Kidney tubule cell (primary cell): Measurements from ENCODE around the gene RUVBL2.
A peak's percentile ranks its signal among the peaks of the same experiment; 100 is the strongest.

ENCODE experiments used
- DNase-seq: peaks from one replicate; pipeline ENCODE4 v3.0.0-alpha.2; 2018; ENCODE audit warnings: low spot score

Gene RUVBL2

GRCh38 chr19:48993175-48994034 is at the start of gene RUVBL2, which contains the start of gene GYS1:
RUVBL2 (plus strand) TSS chr19:48993887; CDS start chr19:48993912, 25 bp downstream.
GYS1 (minus strand) TSS chr19:48993309; CDS start chr19:48993112, 197 bp downstream.
- DNase-seq = peak; percentile 100

DNA sequence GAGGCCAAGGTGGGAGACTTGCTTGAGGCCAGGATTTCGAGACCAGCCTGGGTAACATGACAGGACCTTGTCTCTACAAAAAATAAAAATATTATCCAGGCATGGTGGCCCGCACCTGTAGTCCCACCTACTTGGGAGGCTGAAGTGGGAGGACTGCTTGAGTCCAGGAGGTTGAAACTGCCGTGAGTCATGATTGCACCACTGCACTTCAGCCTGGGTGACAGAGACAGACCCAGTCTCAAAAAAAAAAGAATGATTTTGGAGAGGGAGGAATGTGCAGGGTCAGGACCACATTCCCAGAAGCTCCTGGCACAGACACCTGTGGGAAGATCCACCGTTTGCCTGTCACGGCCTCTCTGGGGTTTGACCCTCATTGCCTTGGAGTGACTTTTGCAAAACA is 48.3 kb upstream of the RUVBL2 start:
- DNase-seq = no peak

- no peak for DNase-seq
These were observed 47.9 kb upstream of the RUVBL2 start for GRCh38 chr19:48945817-48946216.

- no peak for DNase-seq
These were observed 47.0 kb upstream of the RUVBL2 start for GRCh38 chr19:48946463-48947257.

GRCh38 chr19:48947258-48947542 is 46.5 kb upstream of the RUVBL2 start:
- no peak for DNase-seq

- no peak for DNase-seq
These were observed 43.5 kb upstream of the RUVBL2 start for GRCh38 chr19:48950159-48950558.

GRCh38 chr19:48950830-48951519 is 42.7 kb upstream of the RUVBL2 start:
- DNase-seq = no peak

DNA sequence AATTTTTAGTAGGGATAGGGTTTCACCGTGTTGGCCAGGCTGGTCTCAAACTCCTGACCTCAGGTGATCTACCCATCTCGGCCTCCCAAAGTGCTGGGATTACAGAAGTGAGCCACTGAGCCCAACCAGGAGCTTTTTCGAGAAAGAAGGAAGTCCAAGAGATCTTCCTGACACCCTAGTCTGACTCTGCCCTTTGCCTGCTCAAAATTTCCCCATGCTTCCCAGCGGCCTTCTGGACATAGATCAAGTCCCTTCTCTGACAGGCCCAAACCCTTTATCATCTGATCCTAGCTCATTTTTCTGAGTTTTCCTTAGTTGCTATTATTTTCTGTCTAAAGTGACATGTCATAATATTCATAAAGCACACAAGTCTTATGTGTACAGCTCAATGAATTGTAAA is 40.5 kb upstream of the RUVBL2 start:
- DNase-seq = no peak

DNA sequence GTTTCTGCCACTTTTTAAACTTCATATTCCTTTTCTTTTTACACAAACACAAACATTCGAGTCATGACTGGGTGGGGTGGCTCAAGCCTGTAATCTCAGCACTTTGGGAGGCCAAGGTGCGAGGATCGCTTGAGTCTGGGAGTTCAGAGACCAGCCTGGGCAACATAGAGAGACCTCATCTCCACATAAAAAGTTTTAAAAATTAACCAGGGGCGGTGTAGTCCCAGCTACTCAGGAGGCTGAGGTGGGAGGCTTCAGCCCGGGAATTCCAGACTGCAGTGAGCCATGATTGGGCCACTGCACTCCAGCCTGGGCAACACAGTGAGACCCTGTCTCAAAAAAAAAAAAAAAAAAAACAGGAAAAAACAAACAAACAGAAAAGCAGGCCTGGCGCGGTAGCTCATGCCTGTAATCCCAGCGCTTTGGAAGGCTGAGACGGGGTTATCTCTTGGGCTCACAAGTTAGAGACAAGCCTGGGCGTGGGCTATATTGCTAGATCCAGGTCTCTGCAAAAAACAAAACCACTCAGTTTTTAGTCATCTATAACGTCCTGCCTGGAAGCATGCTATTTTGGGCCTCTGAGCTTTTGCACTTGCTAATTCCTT is 39.6 kb upstream of the RUVBL2 start:
- DNase-seq = no peak

DNA sequence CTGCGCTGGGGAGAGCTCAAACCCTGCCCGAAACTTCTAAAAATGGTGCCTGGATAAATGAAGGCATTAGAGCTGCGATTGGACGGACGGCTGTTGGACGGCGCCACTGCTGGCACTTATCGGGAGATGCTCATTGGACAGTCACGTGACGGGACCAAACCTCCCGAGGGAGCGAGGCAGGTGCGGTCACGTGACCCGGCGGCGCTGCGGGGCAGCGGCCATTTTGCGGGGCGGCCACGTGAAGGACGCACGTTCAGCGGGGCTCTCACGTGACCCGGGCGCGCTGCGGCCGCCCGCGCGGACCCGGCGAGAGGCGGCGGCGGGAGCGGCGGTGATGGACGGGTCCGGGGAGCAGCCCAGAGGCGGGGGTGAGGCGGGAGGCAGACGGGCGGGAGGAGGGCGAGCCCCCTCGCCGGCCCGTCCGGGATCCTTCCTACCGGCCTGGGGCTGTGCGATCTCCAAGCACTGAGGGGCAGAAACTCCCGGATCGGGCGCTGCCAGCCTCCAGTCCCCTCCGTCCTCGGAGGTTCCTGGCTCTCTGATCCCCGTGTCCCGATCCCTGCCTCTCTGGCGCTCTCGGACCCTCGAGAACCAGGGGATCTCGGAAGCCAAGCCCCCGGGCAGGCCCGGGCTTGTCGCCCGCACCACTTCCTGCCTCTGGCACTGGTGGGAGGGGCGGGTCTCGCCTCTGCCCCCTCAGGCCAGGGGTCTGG is 38.9 kb upstream of the RUVBL2 start, which contains the start of gene BAX:
TSS of gene BAX (plus strand) at position 281 of the 713 bp plus-strand sequence. CDS start at position 335, 54 bp downstream.
- peak; percentile 97 for DNase-seq

GRCh38 chr19:48955308-48955958 is 38.3 kb upstream of the RUVBL2 start:
- DNase-seq = no peak

DNA sequence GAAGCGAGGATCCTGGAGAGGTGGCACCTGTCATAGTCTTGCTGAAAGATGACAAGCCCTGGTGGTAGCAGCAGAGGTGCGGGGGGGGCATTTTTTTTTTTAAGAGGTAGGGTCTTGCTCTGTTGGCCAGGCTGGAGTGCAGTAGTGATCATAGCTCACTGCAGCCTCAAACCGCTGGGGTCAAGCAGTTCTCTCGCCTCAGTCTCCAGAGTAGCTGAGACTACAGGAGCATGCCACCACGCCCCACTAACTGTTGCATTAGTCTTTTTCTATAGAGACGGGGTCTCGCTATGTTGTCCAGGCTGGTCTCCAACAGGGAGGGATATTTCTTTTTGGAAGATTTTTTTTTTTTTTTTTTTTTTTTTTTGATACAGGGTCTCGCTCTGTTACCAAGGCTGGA is 35.7 kb upstream of the RUVBL2 start:
- no peak for DNase-seq

- no peak for DNase-seq
These were observed 34.1 kb upstream of the RUVBL2 start for GRCh38 chr19:48959341-48960239.

DNA sequence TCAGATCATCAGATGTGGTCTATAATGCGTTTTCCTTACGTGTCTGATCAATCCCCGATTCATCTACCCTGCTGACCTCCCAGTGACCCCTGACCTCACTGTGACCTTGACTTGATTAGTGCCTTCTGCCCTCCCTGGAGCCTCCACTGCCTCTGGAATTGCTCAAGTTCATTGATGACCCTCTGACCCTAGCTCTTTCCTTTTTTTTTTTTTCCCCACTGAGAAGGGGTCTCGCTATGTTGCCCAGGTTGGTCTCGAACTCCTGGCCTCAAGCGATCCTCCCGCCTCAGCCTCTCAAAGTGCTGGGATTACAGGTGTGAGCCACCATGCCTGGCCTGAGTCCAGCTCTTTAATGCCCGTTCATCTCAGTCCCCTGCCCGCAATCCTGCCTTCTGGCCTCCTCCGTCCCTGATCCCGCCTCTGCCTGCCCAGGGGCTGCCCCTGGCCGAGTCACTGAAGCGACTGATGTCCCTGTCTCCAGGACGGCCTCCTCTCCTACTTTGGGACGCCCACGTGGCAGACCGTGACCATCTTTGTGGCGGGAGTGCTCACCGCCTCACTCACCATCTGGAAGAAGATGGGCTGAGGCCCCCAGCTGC is 32.5 kb upstream of the RUVBL2 start:
- peak; percentile 29 for DNase-seq

- no peak for DNase-seq
These were observed 32.0 kb upstream of the RUVBL2 start for GRCh38 chr19:48961673-48962028.

DNA sequence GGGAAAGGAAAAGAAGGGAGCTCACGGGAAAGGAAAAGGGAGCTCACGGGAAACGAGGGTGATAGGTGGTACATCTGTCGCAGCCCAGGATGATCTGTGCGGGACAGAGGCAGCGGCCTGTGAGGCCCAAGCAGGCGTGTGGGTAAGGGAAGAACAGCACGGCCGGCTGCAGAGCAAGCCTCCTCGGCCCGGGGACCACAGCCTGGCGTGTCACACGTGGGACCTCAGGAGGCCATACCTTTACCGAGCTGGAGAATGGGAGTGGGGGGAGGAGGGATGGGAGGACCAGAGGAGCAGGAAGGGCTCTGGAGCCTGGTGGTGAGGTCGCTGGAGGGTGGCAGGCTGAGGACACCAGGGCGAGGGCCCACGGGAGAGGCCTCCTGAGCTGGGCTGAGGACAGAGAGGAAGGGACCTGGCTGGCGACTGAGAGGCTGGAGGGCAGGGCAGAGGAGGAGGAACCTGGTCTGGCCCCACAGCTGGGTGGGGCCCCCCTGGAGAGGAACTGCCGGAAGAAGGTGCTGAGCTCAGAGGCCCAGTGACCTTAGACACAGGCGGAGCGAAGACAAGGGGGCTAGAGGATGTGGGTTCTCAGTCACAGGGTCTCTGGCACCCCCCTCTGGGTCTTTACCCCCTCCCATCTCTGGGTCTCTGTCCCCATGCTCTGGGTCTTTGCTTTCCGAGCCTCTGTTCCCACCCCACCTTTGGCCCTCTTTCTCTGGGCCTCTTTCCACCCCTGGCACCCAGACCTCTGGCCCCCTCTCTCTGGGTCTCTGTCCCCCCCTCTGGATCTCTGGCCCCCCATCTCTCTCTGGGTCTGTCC is 31.4 kb upstream of the RUVBL2 start:
- DNase-seq = peak; percentile 90

DNA sequence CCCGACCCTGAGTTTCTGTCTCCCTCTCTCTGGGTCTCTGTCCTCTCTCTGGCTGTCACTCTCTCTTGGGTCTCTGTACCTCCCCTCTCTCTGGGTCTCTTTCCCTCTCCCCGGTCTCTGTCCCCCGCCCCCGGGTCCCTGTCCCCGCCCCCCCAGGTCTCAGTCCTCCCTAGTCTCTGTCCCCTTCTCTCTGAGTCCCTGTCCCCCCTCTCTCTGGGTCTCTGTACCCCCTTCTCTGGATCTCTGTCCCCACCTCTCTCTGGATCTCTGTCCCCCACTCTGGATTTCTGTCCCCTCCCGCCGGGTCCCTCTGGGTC is 30.9 kb upstream of the RUVBL2 start:
- no peak for DNase-seq

- DNase-seq = peak; percentile 89
These were observed 30.1 kb upstream of the RUVBL2 start for GRCh38 chr19:48963371-48964204.
